Measurements from ENCODE around the gene SPDYE9.
"Not testable (repeated sequence)": the region's sequence is repeated elsewhere in the genome, so short reads cannot be mapped to it uniquely, and the experiment has no call there.

DNA sequence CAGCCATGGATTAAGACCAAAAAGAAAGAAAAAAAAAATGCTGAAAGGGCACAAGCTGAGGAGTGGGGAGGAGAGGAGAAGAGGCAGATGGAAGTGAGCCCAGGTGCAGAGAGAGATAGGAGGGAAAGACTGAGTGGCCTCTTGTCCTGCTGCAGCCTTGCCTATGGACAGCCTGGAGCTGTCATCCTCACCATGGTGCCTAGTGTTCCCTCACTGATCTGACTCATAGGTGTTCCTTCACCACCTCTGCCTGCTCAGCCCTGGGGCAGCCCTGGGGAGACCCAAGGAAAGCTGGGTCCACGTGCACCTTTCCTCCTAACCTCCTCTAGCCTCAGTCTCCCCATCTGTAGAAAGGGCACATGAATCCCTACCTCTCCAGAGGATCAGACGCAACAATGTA is 49.0 kb upstream of the SPDYE9 start:
- TF ChIP-seq, protein P1, sequence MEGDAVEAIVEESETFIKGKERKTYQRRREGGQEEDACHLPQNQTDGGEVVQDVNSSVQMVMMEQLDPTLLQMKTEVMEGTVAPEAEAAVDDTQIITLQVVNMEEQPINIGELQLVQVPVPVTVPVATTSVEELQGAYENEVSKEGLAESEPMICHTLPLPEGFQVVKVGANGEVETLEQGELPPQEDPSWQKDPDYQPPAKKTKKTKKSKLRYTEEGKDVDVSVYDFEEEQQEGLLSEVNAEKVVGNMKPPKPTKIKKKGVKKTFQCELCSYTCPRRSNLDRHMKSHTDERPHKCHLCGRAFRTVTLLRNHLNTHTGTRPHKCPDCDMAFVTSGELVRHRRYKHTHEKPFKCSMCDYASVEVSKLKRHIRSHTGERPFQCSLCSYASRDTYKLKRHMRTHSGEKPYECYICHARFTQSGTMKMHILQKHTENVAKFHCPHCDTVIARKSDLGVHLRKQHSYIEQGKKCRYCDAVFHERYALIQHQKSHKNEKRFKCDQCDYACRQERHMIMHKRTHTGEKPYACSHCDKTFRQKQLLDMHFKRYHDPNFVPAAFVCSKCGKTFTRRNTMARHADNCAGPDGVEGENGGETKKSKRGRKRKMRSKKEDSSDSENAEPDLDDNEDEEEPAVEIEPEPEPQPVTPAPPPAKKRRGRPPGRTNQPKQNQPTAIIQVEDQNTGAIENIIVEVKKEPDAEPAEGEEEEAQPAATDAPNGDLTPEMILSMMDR (IDR thresholded peaks at IDR 0.05): not testable (repeated sequence)
- not testable (repeated sequence) for TF ChIP-seq POLR2A (IDR thresholded peaks at IDR 0.05)

All from esophagus squamous epithelium (tissue), 4 donors.